Measurements from ENCODE around the gene MBD6.
A peak's percentile ranks its signal among the peaks of the same experiment; 100 is the strongest.

GRCh38 chr12:57520053-57520818 is 2.4 kb upstream of the MBD6 start, which contains the start of gene DDIT3:
- TF ChIP-seq SIN3A (IDR thresholded peaks at IDR 0.05; ENCODE audit: borderline replicate concordance, low read depth, low read length) = peak; percentile 71; the same call in 1 of the 2 replicates
- TF ChIP-seq EZH2 (conservative IDR thresholded peaks at IDR 0.05; ENCODE audit: low read depth, low read length) = no peak
- TF ChIP-seq SOX5 (CRISPR knock-in tag; IDR thresholded peaks at IDR 0.05; ENCODE audit: borderline replicate concordance) = no peak
- 0 out of 2 replicates have a peak, but pooled peaks have one; percentile 61 for TF ChIP-seq ZBTB3 (CRISPR knock-in tag; IDR thresholded peaks at IDR 0.05; ENCODE audit: borderline replicate concordance, low read depth)
- TF ChIP-seq RAD21 (CRISPR knock-in tag; IDR thresholded peaks at IDR 0.05) = peak; percentile 51; the same call in 1 of the 2 replicates
- TF ChIP-seq CTCF (CRISPR knock-in tag; IDR thresholded peaks at IDR 0.05) = peak; percentile 30; the same call in 1 of the 2 replicates

Data from HepG2 (cell line).